Mesothelial cell of epicardium (in vitro differentiated cells): ENCODE results near the gene PPL. TPM values are rescaled to one million over a fixed set of nuclear protein-coding genes. Genes with fewer than 3 reads are reported as not detected.

ENCODE experiments used
- DNase-seq, 2 experiments: peaks; one replicate each; pipeline ENCODE4 v3.0.0; 2021; ENCODE audit warnings: low spot score in 2 of 2; ENCODE audit not compliant: unreplicated experiment in 2 of 2
- H3K27ac Mint-ChIP-seq: 2 replicates; pipeline ENCODE4 v1.8.0; 2021; ENCODE audit warnings: mixed read lengths
- H3K27me3 Mint-ChIP-seq: 2 replicates; pipeline ENCODE4 v1.8.0; 2021; ENCODE audit warnings: low read depth, mixed read lengths
- H3K36me3 Mint-ChIP-seq: 2 replicates; pipeline ENCODE4 v1.8.0; 2021; ENCODE audit warnings: mixed read lengths
- H3K4me1 Mint-ChIP-seq: 2 replicates; pipeline ENCODE4 v1.8.0; 2021; ENCODE audit warnings: mixed read lengths
- H3K4me3 Mint-ChIP-seq: 2 replicates; pipeline ENCODE4 v1.8.0; 2021; ENCODE audit warnings: mild to moderate bottlenecking, moderate library complexity, mixed read lengths
- H3K9me3 Mint-ChIP-seq: 2 replicates; pipeline ENCODE4 v1.8.0; 2021; ENCODE audit warnings: mixed read lengths
- CTCF ChIP-seq: fragments of 200-600 bp; sonication (generic); IDR thresholded peaks from one replicate; pipeline ENCODE4 v1.5.0; 2021; ENCODE audit warnings: antibody characterized with exemption; ENCODE audit not compliant: unreplicated experiment
- total RNA-seq: library from RNA; stranded (reverse); gene quantifications from 3 replicates; pipeline ENCODE4 v1.2.1, GENCODE V29; 2021

Gene PPL
- total RNA-seq, 1 donor from 2014 or later = 36.8 TPM

- no peaks in the 10 kb centered on the region for H3K36me3 Mint-ChIP-seq
- no peaks in the 10 kb centered on the region for H3K4me1 Mint-ChIP-seq
- DNase-seq = no peak
- H3K27me3 Mint-ChIP-seq = peaks cover 22% of the 10 kb centered on the region
- TF ChIP-seq CTCF = no peak
- H3K4me3 Mint-ChIP-seq = no peak overlapping the region
- peaks cover 7% of the 10 kb centered on the region for H3K9me3 Mint-ChIP-seq
- no peak overlapping the region for H3K27ac Mint-ChIP-seq
Observed at GRCh38 chr16:4980691-4981090, 43.7 kb upstream of the PPL start.

GRCh38 chr16:4979736-4980660 is 43.0 kb upstream of the PPL start:
- no peak overlapping the region for H3K4me3 Mint-ChIP-seq
- H3K27me3 Mint-ChIP-seq = peaks cover 18% of the 10 kb centered on the region
- H3K27ac Mint-ChIP-seq = no peak overlapping the region
- H3K9me3 Mint-ChIP-seq = peaks cover 10% of the 10 kb centered on the region
- no peaks in the 10 kb centered on the region for H3K4me1 Mint-ChIP-seq
- DNase-seq = no peak
- H3K36me3 Mint-ChIP-seq = no peaks in the 10 kb centered on the region
- no peak for TF ChIP-seq CTCF

GRCh38 chr16:4979164-4979563 is 42.2 kb upstream of the PPL start:
- H3K36me3 Mint-ChIP-seq = no peaks in the 10 kb centered on the region
- H3K9me3 Mint-ChIP-seq = peaks cover 7% of the 10 kb centered on the region
- no peak overlapping the region for H3K27ac Mint-ChIP-seq
- peaks cover 10% of the 10 kb centered on the region for H3K27me3 Mint-ChIP-seq
- no peak for TF ChIP-seq CTCF
- no peak for DNase-seq
- no peaks in the 10 kb centered on the region for H3K4me1 Mint-ChIP-seq
- H3K4me3 Mint-ChIP-seq = no peak overlapping the region

- peaks cover 4% of the 10 kb centered on the region for H3K9me3 Mint-ChIP-seq
- H3K27ac Mint-ChIP-seq = no peak overlapping the region
Observed at GRCh38 chr16:4976611-4977145, 39.7 kb upstream of the PPL start.

GRCh38 chr16:4976079-4976478 is 39.1 kb upstream of the PPL start:
- Mint-ChIP-seq H3K4me1 (no peaks in the 10 kb centered on the region), H3K27me3 (peaks cover 15% of the 10 kb centered on the region), H3K27ac (no peak overlapping the region), H3K36me3 (no peaks in the 10 kb centered on the region), H3K4me3 (no peak overlapping the region), H3K9me3 (peaks cover 4% of the 10 kb centered on the region)
- TF ChIP-seq CTCF = no peak
- DNase-seq = no peak

More at GRCh38 chr16:4976611-4977145, 39.7 kb upstream of the PPL start:
- no peak for DNase-seq
- no peaks in the 10 kb centered on the region for H3K4me1 Mint-ChIP-seq
- H3K36me3 Mint-ChIP-seq = no peaks in the 10 kb centered on the region
- H3K4me3 Mint-ChIP-seq = no peak overlapping the region
- TF ChIP-seq CTCF = no peak
- H3K27me3 Mint-ChIP-seq = peaks cover 12% of the 10 kb centered on the region
